ENCODE results near the gene BTRC.

The BTRC gene

DNA sequence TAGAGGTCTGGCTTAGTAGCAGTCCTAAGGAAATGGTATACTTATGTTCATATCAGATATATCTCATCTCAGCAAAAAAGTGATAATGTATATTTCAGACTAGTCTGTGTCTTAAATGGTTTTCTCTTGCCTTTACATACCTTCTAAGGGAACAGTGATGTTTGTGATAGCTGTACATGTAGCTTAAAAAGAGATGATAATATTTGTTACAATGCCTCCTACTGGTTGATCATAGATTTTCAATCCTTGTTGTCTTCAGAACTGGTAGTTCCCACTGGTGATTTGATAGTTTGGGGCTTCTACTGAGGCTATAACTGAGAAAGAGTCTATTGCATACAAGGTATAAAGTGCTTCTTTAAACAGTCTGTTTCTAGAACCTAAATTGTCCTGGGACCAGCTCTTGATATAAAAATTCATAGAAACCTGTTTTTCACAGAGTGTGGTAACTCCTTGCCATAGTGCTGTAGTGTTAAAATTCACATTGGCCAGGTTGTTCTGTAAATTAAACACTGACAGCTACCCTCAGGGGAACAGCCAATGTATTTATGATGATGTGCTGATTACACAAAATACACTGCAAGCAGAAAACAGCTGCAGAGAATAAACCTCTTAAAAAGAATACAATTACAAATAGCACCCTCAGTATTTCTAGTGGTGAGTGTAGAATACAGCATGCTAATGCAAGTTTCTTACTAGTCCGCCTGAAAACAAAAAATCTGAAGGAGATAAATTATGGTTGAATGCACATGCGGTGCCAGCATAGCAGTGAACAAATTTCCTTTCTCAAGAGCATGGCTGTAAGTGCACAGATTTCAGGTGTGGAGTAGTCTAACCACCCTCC lies 90.3 kb downstream of the BTRC start:
- no peak for DNase-seq

DNA sequence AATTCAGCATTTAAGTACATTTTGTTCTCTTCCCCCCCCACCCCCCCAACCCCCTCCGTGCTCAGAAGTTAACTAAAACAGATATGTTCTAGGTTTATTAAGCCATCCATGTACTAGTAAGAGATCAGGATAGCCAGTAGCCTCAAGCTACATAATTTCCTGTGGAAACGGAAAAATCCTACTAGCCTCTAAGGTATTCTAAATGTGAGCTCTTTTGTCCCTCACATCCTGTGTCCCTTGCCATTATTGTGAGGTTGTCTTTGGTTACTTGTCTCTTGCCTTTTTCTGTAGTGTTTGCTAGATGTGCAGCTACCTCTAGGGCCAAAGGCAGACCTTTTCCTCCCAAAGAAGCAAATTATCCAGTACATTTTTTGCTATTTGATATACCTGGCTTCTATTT lies 92.1 kb downstream of the BTRC start:
- DNase-seq, result no peak

DNA sequence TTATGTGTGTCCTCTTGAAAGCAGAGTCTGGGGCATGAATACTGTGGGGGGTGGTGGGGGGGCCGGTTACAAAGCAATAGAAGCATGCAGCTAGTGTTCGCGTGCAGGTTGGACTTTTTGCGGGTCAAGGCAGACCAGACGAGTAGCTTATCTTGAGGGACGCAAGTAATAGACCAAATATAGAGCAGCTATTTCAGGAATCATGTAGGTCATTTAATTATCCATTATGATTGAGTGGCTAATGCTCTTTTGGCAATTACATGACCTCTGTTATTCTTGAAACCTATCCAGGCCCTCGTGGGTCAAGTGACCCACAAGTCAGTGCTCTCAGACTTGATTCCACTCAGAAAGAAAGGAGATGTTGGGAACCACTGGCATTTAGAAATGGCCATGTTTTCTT lies 93.0 kb downstream of the BTRC start:
- no peak for DNase-seq

DNA sequence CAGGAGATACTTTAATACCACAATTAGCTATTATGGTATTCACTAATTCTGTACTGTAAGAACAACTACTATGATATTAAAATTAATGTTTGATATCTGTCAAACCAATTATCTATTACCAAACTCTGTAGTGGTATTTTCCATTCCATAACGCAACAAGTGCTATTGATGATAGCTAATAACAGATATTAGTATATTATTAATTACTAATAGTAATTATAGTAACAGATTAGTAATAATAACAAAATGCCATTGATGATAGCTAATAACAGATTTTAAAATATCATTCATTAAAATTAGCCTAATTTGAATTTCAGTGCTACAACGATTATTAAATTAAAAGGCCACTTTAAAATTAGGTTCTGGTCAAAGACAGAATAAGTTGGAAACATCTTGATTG lies 93.5 kb downstream of the BTRC start:
- DNase-seq, result no peak

DNA sequence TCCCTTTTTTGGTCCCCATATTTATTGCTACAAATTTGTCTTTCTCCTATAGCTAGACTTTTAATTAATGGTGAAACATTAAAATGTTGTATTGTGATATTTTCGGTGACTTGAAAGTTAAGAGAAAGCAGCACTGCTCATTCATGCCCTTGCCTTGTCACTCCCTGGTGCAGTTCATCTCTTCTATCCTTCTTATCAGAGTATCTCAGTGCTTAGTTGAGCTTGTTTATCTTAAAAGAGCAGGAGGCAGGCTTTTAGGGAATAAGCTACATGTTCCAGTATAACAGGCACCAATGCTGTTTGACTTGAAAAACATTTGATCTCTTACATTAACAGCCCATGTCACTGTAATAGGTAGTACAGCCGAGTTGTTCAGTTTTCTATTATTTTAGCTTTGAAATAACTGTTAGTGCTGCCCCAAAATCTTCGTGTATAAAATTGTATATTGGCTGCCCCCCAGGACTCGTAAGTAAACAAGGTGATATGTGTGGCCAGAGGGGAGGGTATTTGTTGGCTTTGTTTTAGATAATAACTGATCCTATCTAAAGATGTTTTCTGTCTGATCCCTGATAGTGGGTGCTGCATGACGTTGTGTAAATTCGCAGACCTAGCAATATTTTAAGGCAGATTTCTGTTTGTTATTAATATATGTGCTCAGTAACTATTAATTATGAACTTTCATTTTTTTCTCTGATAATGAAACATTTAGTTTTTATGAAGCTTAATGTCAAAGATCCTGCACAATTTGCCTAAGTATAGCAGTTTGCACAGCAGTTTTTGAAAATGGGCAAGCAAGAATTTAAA lies 96.5 kb downstream of the BTRC start:
- no peak for DNase-seq

DNA sequence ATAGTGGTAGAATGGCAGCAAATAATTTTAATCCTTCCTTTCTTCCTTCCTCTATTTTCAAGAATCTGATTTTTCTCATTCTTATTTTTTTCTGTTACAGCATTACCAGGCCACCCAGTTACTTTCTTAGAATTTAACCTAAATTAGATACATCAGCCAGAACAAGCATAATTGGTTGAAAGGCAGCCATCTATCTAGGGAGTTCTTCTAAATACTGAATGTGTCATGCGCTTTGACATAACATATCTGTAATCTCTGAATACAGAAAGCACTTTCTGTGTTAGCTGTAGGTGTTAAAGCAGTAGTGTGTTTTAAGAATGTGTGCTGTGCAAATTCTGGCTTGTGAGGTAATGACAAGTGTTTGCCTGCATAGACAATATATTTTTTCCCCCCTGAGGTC lies 97.3 kb downstream of the BTRC start:
- DNase-seq, result no peak

DNA sequence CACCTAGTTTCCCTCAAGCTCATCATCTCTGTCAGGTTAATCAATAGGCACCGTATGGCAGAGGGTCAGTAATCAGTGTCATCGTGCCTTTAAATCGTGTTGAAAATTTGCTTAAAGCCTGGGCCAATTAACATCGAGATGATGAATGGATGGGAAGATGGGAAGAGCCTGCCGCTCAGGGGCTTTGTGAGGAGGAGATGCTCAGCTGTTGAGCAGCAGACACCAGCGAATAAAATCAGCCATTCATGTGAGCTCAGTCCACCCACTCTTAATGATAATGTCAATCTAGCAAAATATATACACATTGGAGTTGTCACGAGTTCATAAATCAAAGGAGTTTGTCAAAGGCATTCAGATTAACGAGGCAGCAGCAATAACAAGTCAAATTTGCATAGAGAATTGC lies 97.7 kb downstream of the BTRC start:
- no peak for DNase-seq

DNA sequence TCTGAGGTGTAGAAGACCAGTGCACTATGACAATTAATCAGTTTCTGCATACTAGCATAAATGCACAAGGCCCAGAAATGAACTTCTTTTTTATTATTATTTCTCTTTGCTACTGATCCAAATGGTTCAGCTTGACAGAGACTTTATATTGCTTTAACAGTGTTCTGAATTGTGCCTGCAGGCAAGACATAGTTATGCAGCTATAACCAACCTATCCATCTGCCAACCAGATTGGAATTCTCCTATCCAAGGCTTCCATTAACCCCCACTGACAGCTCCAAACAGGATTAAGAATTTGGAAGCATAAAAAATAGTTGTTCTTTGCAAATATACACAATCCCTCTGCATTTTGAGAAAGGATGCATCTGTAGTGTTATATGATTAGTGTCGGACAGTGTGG lies 98.2 kb downstream of the BTRC start:
- DNase-seq, result no peak

DNA sequence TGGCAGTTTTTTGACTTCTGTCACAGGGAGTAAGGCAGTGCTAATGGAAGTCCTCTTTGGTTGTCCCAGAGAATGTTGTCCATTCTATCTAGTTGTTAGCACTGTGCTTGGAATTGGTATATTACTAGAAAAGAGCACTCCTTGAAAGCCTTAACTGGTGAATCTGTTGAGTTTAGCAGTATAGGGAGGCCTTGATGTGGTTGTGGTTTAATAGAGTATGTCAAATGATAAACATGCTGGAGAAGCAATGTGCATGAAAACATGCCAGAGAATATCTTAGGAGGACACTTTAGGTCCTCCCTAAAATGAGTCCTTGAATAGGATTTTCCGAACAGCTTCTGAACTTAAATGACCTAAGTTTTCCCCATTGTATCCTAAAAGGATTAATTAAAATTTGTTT lies 98.6 kb downstream of the BTRC start:
- no peak for DNase-seq

DNA sequence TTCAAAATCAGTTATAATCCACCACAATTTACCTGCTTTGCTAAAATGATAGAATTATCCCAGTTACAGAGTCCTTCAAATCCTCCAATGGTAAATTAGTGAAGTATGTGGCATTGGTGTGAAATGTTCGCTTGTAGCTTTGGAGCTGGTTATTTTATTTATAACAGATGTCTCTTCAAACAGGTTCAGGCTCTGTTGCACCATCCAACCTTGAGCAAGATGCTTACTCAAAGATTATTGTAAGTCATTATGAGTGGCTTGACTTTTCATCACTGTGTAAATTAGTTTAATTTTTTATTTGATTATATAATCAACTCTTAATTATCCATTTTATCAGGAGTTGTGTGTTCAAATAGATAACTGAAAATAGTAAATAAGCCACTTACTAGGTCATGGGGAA lies 99.4 kb downstream of the BTRC start:
- DNase-seq, result no peak

DNA sequence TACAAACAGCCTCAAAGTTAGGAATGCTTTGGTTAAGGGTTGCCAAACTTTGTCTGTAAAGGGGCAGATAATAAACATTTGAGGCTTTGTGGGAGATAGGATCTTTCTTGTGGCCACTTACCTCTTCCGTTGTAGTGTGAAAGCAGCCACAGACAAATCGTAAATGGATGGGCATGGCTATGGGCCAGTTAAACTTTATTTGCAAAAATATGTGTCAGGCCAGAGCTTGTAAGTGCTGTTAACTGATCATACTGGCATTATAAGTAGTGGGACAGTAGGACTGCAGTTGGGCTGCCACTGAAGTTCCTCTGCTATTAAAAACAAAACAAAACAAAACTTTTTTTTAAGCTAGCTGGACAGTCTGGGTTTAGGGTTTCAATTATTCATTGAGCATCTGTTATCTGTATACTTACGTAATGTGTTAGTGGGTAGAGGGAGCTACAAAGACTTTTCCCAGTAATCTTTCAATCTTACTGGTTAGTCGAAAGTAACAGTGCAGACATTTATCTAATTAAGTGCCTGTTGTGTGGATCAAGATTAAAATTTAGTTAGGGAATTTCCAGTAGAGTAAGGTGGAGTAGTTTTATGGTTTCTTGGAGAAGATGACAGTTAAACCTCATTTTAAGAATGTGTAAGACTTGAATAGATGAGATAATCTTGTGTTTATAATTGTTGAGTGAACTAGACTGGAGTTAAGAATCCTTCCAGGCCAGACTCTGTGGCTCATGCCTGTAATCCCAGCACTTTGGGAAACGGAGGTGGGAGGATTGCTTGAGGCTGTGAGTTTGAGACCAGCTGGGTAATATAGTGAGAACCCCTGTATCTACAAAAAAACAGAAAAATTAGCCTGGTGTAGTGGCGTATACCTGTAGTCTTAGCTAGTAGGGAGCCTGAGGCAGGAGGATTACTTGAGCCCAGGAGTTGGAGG lies 100.1 kb downstream of the BTRC start:
- DNase-seq, result no peak

DNA sequence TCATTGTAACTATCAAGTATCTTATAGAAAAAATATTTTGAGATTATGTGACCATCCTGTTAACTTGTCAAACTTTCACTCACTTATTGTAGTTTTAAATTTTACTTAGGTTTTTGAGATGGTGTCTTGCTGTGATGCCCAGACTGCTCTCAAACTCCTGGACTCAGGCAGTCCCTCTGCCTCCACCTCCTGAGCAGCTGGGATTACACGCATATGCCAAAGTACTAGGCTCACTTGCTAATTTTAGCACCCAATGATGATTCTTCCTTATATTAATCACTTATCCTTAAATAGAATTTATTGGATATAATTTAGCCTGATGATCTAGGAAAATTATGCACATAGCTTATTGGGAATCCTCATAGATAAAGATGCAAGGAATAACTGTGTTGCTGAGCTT lies 104.9 kb downstream of the BTRC start:
- no peak for DNase-seq

DNA sequence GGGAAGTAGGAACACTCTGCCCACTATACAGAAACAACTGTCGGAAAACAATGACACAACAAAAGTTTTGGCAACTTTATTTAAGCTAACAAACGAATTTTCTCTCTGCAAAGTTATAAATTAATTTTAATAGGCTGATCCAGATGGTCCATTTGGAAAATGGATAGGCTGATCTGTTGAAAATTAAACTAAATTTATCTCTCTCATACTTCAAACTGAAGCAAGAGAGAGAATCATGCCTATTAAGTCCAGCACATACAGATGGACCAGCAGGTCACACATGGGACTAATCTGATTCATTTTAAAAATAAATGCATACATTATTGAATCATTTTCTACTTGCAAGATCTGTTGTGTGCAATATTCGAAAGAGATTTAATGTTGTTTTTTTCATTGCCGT lies 110.1 kb downstream of the BTRC start:
- DNase-seq, result no peak

DNA sequence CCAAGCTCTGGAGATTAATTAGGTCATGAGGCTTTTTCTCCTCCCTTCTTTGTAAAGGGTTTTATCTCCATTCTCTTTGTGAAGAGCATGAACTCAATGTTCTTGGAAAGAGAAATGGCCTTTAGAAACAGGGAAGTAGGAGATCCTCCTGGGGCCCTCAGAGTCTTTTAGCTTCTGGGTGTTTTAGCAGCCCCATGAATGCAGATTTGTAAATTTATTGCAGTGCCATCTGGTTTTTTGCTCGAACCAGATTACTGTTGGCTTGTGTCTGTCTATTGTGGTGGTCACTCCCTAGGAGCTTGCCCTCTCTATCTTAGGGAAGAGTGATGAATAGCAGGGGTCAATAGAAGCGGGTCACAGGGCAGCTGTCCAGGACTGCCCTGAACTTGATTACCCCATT lies 110.6 kb downstream of the BTRC start:
- DNase-seq, result no peak

DNA sequence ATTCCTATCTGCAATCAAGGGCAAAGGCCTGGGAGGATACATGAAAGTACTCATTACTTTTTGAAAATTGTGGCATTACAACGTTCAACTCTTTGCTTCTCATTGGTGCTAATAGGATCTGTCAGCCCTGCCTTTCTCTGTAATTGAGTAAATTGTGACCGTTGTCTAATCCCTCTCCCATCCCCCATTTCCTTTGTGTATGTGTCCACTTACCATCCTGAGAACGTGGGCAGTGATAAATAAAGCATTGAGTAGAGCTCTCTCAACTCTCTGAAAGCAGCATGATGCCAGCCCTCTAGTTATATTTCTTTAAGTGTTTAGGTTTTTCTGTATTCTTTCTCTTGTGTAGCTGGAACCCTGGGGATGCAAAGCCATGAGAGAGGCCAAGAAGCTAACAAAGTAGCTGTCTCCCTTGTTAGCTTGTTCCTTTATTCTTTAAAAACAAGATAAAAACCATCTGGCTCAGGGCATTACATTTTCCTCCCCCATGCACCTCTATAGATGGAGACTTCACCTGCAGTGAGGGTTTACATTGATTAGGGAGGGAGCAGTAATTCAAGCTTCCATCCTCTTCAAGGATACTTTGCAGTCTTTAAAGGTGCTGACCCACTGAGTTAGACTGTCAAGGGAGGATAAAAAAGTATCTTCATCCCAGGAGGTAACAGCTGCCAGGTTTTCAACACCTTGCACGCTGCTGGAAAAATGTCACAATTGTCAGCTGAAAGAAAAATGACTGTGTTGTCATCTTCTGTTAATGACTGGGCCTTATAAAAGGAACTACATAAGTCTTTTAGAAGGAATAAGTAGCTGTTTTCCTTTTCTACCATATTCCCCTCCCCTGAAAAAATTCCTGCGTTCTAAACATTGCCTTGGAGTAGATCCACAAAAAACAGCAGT lies 112.3 kb downstream of the BTRC start:
- DNase-seq, result no peak

DNA sequence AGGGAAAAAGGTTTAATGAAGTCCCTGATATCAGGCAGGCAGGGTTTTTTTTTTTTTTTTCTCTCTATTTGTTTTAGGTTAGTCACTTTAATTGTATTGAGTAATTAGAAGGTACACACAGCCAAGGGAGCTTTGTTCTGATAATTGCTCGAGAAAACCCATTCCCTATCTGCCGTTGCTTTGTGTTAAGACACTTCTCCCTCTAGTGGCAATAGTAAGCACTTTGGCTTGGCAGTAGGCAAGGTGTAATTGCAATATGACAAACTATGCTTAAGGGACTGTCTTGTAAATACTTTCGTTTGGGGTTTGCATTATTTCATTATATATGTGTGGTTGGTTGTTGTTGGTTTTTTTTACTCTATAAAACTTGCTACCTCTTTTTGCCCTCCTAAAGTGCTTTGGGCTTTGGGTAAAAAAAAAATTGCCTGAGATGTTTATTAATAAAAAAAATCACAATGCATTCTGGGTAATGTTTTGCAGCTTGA lies 113.4 kb downstream of the BTRC start:
- DNase-seq, result peak; percentile 66

DNA sequence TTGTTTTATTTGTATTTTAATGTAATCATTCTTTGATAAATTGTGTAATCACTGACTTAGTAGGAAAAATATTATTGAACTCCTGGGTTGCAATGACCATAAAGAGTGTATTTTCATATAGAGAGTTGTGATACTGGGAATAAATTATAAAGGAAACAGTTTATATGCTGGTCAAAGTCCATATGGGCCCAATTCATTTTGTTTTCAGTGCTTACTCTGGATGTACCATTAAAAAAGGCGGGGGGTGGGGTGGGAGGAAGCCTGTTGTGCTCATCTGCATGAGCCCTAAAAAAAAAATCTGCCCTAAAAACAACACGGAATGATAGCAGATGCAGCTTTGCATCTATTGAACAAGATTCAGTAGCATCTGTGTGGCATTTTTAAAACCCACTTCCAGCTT lies 114.2 kb downstream of the BTRC start:
- DNase-seq, result no peak

DNA sequence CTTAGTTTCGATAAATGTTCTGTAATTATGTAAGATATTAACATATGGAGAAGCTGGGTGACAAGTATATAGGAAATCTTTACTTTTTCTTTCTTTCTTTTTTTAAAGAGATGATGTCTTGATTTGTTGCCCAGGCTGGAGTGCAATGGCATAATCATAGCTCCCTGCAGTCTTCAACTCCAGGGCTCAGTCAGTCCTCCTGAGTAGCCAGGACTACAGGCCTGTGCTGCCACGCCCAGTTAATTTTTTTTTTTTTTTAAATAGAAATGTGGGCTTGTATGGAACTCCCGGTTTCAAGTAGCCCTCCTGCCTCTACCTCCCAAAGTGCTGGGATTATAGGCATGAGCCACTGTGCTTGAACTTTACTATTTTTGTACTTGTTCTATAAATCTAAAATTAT lies 122.4 kb downstream of the BTRC start:
- DNase-seq, result no peak

DNA sequence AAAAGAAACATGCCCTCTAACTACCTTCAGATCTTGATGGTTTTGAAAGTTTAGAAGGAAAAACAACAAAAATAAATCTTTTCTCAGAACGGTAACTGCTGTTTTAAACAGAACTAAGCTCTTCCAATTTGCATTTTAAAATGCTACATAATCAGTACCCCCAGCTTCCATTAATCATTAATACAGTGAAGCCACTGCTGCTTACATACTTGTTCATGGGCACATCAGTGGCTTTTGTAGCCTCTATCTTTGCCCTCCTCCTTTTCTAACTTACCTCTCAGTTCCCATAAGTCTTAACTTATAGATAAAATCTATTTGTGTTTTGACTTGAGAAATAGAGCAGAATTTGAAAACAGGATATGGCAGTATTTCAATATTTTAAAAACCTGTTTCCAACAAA lies 125.0 kb downstream of the BTRC start:
- no peak for DNase-seq

DNA sequence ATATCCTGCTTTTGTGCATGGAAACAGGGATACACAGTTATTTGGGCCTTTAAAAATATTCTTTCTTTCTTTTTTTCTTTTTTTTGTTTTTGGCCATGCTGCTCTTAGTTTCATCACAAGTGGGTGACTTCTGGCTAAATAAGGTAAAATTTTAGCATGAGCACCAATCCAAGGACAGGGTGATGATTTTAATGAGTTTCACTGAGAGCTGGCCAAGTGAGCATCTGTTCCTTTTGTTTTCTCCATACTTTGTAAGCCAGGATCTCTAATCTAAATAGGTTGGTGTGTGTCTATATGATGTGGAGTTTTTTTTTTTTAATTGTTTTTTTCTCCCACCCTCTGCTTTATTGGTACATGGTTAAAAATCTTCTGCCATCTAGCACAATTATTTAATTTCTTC lies 127.3 kb downstream of the BTRC start:
- DNase-seq, result no peak

DNA sequence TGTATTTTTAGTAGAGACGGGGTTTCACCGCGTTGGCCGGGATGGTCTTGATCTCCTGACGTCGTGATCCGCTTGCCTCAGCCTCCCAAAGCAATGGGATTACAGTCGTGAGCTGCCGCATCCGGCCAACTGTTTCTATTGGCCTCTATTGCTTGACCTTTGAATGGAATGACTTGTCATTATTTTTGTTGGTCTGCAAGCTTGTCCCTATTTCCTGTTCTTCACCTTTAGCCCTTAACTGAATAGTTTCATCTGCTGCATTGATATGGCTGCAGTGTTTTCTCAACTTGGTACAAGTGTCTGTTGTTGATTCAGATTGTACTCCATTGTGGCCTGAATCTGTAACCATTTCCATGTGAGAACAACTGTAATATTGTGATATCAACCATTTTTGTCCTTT lies 128.6 kb downstream of the BTRC start:
- DNase-seq, result no peak

Measured in fibroblast of skin of scalp (primary cell).